ENCODE results near the gene EDN3.
"Not testable (repeated sequence)": the region's sequence is repeated elsewhere in the genome, so short reads cannot be mapped to it uniquely, and the experiment has no call there.

EDN3 gene

GRCh38 chr20:59336540-59336939 lies 36.1 kb downstream of the EDN3 start:
- no peak for TF ChIP-seq ZNF140 (tag by site-specific recombination; IDR thresholded peaks at IDR 0.05)
- TF ChIP-seq PRDM1 (tag by site-specific recombination; IDR thresholded peaks at IDR 0.05), result no peak
- TF ChIP-seq ZNF514 (tag by site-specific recombination; IDR thresholded peaks at IDR 0.05), result no peak
- TF ChIP-seq ZNF645 (tag by site-specific recombination; IDR thresholded peaks at IDR 0.05), result no peak
- no peak for TF ChIP-seq ZXDB (tag by site-specific recombination; IDR thresholded peaks at IDR 0.05)
- Histone ChIP-seq H3K4me1 (ENCODE audit: control insufficient read depth, insufficient read depth, low read length) (no peaks in the 10 kb centered on the region), H3K36me3 (ENCODE audit: control insufficient read depth in 2 of 2, insufficient read depth in 1 of 2, low read length in 2 of 2) (no peaks in the 10 kb centered on the region), H3K27ac (ENCODE audit: extremely low read depth, low read depth, low read length) (no peak overlapping the region), H3K9me3 (ENCODE audit: control insufficient read depth, insufficient read depth, low read depth, low read length) (no peaks in the 10 kb centered on the region), H3K4me3 (ENCODE audit: low read depth, low read length) (no peak overlapping the region)
- POLR2A ChIA-PET, result no interaction called here
- CTCF ChIA-PET, result no interaction called here

- H3K27ac ChIP-seq (ENCODE audit: extremely low read depth, low read depth, low read length); H3K9me3 ChIP-seq (ENCODE audit: control insufficient read depth, insufficient read depth, low read depth, low read length); H3K36me3 ChIP-seq (ENCODE audit: control insufficient read depth in 2 of 2, insufficient read depth in 1 of 2, low read length in 2 of 2); CTCF ChIA-PET; H3K4me3 ChIP-seq (ENCODE audit: low read depth, low read length); H3K4me1 ChIP-seq (ENCODE audit: control insufficient read depth, insufficient read depth, low read length); POLR2A ChIA-PET: not testable (repeated sequence)
Measured at GRCh38 chr20:59338444-59338843, 38.0 kb downstream of the EDN3 start.

- H3K4me1 ChIP-seq (ENCODE audit: control insufficient read depth, insufficient read depth, low read length), result no peaks in the 10 kb centered on the region
- no peak overlapping the region for H3K4me3 ChIP-seq (ENCODE audit: low read depth, low read length)
- ChIA-PET POLR2A (no interaction called here), CTCF (interaction anchor here (0.8 kb wide), 1 partner anchor 118 kb away, joined by 3 read pairs; no protein-coding TSS in a partner anchor)
- no peak for TF ChIP-seq ZBTB26 (tag by site-specific recombination; optimal IDR thresholded peaks at IDR 0.05)
- no peak for TF ChIP-seq ZNF677 (tag by site-specific recombination; IDR thresholded peaks at IDR 0.05)
- TF ChIP-seq HOXD13 (CRISPR knock-in tag; IDR thresholded peaks at IDR 0.05; ENCODE audit: borderline replicate concordance), result no peak
- H3K36me3 ChIP-seq (ENCODE audit: control insufficient read depth in 2 of 2, insufficient read depth in 1 of 2, low read length in 2 of 2), result no peaks in the 10 kb centered on the region
- H3K9me3 ChIP-seq (ENCODE audit: control insufficient read depth, insufficient read depth, low read depth, low read length), result no peaks in the 10 kb centered on the region
- no peak overlapping the region for H3K27ac ChIP-seq (ENCODE audit: extremely low read depth, low read depth, low read length)
Measured at GRCh38 chr20:59340201-59340885, 39.9 kb downstream of the EDN3 start.

GRCh38 chr20:59341285-59342022 lies 41.0 kb downstream of the EDN3 start:
- H3K4me3 ChIP-seq (ENCODE audit: low read depth, low read length); H3K36me3 ChIP-seq (ENCODE audit: control insufficient read depth in 2 of 2, insufficient read depth in 1 of 2, low read length in 2 of 2); POLR2A ChIA-PET; H3K9me3 ChIP-seq (ENCODE audit: control insufficient read depth, insufficient read depth, low read depth, low read length); H3K4me1 ChIP-seq (ENCODE audit: control insufficient read depth, insufficient read depth, low read length); H3K27ac ChIP-seq (ENCODE audit: extremely low read depth, low read depth, low read length): not testable (repeated sequence)
- CTCF ChIA-PET, result interaction anchor here (0.7 kb wide), 1 partner anchor 602 kb away, joined by 3 read pairs; no protein-coding TSS in a partner anchor
- 0 out of 2 replicates have a peak, but pooled peaks have one; percentile 27 for TF ChIP-seq ZBTB7A (tag by site-specific recombination; IDR thresholded peaks at IDR 0.05; ENCODE audit: low read depth)
- TF ChIP-seq ZNF777 (tag by site-specific recombination; IDR thresholded peaks at IDR 0.05; ENCODE audit: borderline replicate concordance), result 0 out of 2 replicates have a peak, but pooled peaks have one; percentile 21
- TF ChIP-seq ZSCAN4 (tag by site-specific recombination; IDR thresholded peaks at IDR 0.05), result peak; percentile 94

Data from HEK293 (cell line).